Measurements from ENCODE around the gene PDE4D.
A peak's percentile ranks its signal among the peaks of the same experiment; 100 is the strongest.
"Not testable (repeated sequence)": the region's sequence is repeated elsewhere in the genome, so short reads cannot be mapped to it uniquely, and the experiment has no call there.

PDE4D gene

DNA sequence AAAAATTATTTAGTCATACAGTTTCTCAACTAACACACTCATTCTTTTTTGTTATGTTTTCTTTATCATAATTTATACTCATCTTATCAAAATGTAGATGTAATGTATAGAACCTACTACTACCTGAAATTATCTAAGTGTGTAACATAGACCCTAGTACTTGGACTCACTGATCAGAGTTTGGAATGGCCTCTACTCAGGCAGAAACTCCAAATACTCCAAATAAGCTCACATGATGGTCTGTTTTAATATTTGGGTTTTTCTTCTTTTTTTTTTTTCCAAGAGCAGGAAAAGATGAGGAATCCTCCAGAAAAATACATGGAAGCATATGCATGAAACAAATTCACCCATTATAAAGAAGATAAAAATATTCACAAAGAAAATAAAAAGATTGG lies 126.3 kb downstream of the PDE4D start:
- DNase-seq = no peak

DNA sequence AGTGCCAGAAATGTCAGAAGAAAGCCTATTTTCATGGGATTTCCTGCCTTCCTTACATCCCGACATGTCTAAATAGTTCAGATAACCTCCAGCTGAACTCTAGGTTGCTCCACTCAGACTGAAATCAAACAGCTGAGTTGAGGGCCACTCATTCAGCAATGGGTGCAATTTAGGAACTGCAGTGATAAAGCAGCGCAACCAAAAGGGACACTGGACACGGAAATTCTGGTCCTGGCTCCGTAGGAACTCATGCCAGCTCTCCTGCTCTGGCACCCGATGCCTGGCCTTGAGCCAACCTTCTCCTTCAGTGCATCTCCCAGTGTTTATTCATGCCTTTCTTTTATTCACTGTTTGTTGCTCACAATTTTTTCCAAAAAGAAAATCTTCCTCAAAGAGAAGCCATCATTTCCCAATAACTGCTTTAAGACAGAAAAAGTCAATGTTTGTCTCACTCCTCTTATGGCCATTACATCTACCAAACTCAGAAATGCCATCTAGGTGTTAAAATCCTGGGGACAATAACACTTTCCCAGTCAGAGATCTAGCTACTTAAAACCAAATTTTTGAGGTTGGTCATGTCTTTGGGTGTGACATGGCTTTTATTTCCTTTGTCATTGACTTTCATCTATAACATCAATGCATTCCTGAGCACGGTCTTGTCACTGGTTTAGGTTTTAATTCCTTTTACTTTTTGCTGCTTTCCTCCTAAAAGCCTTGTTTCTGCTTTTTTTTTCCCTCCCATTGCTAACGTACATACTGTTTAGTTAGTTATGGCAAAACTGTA lies 126.9 kb downstream of the PDE4D start:
- peak; percentile 1 for DNase-seq

DNA sequence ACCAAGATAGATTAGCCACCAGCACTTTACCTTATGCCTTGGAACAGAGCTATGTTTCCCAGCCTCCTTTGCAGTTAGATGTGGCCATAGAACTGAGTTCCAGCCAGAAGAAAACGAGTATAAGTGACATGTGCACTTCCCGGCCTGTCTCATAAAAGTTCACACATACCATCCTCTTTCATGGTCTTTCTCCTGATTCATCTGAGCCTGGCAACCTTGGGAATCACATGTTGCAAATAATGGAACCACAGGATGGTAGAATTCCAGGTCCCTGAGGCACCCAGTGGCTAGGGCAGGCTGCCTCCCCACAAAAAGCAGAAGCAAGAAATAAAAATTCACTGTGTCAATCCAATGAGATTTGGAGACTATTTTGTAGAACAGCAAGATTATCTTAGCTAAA lies 128.1 kb downstream of the PDE4D start:
- DNase-seq = no peak

DNA sequence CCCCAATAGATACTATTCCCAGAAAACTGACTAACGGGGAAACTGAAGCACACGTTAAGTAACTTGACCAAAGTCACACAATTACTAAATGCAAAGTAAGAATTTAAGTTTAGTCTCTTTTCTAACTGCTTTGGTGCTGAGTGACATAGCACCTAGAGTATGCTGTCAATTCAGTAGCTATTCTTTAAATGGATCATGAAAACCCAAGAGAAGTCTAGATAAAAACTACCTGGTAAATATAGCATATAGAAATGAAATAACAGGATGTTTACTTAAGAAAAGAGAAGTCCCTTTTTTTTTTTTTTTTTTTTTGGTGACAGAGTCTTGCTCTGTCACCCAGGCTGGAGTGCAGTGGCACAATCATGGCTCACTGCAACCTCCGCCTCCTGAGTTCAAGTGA lies 129.2 kb downstream of the PDE4D start:
- no peak for DNase-seq

DNA sequence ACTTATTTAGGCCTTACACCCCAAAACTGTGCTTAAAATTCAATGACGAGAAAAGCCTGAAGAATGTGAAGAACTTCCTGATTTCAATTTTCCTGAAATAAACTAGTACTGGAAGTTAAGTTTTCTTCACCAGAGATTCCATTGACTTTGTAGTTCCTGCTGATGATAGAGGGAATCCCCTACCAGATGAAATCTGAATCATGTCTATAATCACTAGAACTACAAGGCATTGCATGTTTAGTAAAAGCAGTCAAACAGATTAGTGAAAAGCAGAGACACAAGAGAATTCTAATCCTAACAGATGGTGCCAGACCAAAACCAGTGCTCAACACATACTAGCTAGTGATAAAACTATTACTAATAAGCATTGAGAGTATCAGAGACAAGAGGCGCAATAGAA lies 130.0 kb downstream of the PDE4D start:
- no peak for DNase-seq

DNA sequence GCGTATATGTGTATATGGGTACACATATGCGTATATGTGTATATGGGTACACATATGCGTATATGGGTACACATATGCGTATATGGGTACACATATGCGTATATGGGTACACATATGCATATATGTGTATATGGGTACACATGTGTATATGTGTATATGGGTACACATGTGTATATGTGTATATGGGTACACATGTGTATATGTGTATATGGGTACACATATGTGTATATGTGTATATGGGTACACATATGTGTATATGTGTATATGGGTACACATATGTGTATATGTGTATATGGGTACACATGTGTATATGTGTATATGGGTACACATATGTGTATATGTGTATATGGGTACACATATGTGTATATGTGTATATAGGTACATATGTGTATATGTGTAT lies 131.3 kb downstream of the PDE4D start:
- not testable (repeated sequence) for DNase-seq

DNA sequence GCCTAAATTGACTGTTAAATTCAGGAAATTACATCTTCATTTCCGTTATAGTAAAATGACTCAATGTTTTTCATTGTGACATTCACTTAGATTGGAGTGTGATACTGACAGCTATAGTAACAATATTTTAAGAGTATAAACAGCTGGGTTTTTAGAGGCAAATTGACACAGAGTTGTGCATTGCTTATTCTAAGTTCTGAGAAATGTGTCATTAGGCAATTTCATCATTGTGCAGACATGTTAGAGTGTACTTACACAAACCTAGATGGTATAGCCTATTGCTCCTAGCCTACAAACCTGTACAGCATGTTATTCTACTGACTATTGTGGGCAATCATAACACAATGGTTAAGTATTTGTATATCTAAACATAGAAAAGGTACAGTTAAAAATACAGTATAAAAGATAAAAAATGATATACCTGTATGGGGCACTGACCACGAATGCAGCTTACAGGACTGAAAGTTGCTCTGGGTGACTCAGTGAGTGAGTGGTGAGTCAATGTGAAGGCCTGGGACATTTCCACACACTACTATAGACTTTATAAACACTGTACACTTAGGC lies 132.7 kb downstream of the PDE4D start:
- no peak for DNase-seq

DNA sequence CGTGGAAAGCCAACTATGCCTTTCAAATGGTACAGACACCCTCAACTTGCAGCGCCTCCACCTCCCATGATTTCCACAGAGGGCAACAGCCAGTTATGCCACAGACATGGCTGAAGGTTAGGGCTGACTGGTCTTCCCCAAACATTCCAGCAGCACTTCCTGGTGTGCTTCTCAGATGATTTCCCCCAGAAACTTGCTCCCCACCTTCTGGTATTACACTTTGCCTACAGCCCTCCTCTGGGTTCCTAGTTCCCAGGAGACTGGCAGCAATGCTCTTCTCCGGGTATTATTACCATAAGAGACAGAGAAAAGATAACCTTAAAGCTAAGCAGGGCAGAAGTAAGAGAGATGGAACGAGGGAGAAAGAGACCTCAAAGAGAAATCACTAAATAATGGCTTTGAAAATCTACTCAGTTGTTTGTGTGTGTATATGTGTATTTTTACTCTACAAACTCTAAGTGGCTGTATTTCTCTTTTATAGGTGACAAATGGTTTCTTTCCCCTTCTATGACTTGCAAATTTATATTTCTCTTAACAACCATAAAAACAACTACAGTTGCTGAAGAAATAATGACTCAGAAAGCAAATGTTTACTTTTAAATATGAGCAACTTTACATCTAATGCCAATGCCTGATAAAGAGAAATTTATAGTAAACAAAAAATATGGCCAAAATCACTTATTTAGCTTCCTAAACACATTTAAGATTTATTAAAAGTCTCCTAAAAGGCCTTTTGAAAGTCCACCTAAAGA lies 133.8 kb downstream of the PDE4D start:
- DNase-seq = no peak

DNA sequence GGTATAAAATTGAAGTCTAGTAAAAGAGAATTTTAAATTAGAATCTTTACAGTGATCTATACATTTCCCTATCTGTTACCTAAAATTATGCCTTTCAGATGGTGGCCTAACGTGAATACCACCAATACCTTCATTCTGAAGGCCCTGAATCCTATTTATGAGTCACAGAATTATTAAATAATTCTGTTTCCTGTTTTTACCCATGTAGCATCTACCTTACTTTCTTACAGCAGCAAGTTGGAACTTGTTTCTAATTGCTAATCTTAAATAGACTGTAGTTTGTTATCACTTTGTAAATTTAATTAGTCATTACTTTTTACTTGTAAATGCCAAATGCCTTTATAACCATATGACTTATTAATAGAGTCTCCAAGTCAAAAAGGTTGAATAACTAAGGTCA lies 135.0 kb downstream of the PDE4D start:
- no peak for DNase-seq

DNA sequence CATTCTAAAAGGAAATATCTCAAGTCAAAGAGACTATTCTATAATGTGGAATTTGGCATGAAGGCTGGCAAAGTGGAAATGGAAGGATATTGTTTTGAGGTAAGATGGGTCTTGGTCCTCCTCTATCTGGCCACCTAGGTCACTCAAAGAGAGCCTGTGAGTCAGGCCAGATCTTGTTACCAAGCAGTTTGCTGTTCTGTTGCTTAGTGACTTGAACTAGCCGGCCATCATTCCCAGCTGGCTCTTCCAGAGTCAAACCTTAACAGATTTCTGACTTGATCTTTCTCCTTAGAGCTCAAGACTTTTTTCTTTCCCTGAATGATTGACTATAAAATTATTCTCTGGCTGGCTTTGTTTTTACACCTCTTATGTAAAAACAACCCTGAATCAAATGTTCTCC lies 136.1 kb downstream of the PDE4D start:
- DNase-seq = no peak

DNA sequence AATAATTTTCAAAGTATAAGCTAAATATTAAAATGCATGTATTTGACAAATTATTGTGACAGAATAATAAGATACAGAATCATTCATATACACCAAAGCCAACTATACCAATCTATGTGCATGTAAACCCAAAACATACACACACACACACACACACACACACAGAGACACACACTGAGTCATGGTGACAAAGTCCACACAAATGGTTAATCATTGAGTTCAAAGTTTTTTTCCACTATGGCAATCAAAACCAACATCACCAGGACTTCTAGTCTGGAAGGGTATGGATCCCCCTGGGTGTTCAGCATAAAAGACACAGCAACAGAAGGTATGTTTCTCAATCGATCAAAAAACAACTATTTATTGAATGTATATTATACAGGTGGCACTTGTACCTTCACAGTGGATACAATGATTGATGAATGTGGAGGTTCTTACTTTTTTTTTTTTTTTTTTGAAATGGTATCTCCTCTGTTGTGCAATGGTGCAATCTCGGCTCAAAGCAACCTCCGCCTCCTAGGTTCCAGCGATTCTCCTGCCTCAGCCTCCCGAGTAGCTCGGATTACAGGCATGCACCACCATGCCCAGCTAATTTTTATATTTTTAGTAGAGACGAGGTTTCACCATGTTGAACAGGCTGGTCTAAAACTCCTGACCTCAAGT lies 137.0 kb downstream of the PDE4D start:
- no peak for DNase-seq

DNA sequence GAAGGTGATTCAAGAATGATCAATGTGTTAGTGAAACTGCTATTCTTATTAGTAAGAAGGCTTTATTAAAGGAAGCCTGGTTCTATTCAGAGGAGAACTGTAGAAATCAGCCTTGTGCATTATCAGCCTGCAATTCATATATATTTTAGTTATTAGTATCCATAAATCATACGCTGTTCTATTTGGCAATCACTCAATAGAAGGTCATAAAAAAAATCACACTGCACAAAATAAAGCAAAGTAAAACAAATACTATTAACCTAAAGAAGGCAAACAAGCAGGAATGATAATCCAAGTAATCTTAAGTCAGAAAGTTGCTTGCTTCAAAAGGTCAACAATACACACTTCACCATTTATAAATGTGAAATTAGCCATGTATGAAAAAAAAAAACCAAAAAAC lies 138.1 kb downstream of the PDE4D start:
- DNase-seq = no peak

DNA sequence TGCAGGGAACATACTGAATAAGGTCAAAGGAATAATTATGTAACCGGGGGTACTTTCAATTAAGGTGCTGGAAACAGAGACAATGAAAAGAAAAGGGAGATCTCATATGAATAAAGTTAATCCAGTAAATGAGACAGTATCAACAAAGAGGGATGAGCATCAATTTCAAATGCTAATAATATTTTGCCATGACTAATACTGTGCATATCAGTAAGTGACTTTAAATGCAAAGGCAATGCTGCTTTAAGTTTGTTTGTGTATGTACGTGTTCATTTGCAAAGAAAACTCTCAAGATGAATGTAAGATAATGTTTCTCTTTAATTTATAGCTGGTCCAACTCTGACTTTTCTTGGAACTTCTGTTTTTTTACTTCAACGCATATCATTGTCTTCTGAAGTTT lies 139.9 kb downstream of the PDE4D start:
- no peak for DNase-seq

DNA sequence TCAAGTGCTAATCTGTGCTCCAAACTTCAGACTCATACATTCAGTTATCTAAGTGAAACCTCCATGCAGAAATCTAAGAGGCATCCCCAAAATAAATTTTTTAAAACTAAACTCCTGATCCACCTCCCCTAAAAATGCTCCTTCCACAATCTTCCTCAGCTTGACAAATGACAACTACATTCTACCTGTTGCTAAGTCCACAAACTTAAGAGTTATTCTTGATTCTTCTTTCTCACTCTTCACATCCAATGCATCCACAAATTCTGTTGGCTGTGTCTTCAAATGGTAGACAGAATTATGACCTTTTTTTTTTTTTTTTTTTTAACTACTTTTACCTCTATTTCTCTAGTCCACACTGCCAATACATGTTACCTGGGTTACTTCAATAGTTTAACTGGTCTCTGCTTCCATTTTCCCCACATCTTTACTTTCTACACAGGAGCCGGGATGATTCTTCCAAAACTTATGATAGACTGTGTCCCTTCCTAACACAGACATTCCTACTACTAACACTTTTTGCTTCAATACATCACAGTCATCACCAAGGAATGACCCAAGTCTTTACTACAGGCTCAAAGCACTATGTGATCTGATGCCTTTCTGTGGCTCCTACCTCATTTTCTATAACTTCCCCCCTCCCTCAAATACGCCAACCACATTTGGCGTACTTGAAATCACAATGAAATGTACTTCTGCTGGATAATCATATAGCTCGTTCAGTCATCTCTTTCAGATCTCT lies 143.6 kb downstream of the PDE4D start:
- no peak for DNase-seq

DNA sequence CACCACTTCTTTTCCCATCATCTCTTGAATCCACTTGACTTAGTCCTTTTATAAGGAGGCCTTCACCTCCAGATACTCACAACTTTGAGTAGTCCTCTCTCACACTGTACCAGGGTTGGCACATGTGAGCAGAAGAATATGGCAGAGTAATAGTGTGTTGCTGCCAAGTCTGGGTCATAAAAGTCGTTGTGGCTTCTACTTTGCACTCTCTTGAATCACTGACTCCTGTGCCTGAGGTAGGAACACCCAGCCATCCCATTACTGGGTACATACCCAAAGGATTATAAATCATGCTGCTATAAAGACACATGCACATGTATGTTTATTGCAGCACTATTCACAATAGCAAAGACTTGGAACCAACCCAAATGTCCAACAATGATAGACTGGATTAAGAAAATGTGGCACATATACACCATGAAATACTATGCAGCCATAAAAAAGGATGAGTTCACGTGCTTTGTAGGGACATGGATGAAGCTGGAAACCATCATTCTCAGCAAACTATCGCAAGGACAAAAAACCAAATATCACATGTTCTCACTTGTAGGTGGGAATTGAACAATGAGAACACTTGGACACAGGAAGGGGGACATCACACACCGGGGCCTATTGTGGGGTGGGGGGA lies 145.4 kb downstream of the PDE4D start:
- not testable (repeated sequence) for DNase-seq

DNA sequence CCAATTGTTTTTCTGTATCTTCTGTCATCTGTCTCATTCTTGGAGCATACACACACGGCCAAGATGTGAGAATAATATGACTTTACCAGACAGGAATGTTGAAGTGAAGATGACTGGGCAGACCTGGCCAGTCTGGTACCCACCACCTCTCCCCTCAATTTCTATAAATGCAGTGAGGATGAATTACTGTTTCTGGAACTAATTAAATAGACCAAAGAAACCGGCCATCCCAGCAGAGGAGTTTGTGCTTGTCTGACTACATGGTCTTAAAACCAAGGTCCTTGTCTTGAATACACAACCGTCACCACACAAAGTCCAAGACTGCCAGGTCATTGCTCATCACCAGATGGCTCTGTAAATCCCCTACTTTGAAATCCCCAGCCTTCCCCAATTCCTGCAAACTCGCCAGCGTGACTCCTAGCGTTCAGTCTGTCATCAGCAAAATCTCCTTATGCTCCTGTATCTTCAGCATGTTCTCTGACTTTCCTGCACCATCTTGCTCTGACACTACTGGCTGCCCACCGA lies 147.2 kb downstream of the PDE4D start:
- DNase-seq = no peak

DNA sequence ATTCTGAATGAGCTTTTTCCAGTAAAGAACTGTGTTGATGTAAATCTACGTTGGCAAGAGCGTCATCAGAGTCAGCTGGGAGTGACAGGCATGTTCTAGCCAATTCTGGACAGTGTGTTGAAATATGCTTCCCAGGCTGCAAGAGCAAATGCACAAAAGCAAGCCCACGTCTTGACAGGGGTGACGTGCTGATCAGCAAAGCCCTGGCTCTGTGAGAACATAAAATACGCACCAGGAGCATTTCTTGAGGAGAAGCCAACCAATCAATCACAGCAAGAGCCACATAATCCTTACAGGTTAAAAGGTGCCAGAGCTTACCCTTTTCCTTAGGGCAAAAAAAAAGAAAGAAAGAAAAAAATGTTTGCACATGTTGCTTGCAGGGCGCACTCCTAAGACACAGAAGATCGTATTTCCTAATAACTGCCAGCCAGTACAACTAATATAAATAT lies 148.1 kb downstream of the PDE4D start:
- DNase-seq = no peak

DNA sequence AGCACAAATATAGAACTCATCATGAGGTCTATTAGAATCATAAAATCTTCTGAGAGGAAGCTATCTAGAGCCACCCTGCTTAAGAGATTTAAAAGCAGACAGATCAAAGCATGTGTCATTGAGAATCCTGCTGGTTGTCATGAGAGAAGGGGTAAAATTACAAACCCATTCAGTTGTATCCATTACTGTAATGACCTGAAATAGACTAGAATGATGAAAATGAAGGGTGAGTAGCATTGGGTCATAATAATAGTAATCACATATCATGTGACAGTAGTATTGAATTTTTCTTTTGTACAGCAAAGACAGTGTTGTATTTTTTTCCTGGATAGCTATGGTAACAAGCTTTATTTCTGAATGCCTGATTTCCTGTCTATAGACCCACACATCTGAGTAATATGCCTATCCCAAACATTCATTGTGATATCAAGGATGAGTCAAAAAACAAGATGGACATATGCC lies 149.0 kb downstream of the PDE4D start:
- peak; percentile 5 for DNase-seq

DNA sequence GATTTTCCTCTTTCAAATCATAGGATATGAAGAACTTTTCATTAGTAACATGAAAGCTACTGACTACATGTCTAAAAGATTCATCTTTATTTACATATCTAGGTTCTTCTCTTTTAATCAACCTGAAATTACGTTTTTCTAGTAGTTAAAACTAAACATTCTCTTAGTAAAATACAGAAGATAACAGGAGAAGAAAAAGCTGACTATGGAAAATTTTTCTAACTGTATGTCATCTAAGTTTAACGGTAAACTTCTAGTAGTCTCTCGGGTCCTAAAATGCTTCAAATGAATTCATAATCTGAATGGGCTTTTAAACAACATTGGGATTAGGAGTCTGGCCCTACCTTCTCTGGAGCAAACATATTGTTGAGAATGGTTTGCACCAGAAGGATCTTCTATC lies 151.9 kb downstream of the PDE4D start:
- DNase-seq = no peak

DNA sequence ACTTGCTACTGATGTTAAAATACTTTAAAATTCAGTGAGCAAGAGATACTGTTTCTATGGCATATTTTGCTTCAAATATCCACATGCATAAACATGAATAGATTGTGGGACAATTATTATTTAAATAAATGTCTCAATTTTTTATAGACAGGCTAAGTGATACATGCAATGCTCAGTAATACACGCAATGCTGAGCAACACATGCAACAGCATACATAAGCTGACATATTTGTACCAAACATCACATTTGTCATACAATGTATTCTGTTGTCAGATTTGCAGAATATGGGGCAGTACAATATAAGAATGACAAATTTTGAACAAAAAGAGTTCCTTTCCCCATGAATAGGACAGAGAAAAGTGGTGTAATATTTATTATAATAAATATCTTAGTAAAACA lies 155.5 kb downstream of the PDE4D start:
- no peak for DNase-seq

DNA sequence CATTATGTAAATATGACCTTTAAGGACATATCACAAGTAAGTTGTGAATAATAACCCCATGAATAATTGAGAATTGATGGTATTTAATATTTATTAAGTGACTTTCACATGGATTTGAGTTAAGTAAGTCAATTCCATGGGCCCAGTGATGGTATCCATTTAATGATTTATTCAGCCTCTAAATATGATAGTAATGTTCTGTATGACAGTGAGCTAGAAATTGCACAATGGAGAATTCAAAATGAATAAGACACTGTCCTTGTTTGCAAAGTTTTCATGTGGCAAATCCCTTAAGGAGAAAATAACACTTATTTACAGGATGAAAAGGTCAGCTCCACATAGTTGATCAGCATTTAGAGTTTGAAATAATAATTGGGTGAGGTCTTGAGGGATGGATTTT lies 160.7 kb downstream of the PDE4D start:
- DNase-seq = no peak

DNA sequence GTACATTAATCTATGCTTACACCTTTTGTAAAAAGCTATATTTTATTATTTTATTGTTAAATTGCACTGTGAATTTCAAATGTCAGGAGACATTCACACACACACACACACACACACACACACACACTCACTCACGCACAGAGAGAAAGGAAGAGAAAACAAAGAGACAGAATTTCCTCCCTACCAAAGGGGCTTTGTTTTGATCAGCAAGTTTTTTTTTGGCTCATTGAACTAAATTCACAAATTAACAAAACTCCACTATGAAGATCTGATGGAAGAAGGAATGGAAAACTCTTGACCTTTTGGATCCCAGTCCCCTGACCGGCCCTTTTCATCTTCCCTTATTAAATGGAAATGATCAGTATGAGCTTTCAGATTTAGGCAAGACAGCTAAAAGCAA lies 161.2 kb downstream of the PDE4D start:
- DNase-seq = no peak
